AG08395 (cell line): ENCODE measurements around the gene ACAA2.

ENCODE experiments used
- DNase-seq: peaks from one replicate; pipeline ENCODE4 v3.0.0; 2012; ENCODE audit warnings: mixed read lengths, low spot score

ACAA2 gene

GRCh38 chr18:49739275-49739674 is 74.1 kb downstream of the ACAA2 start:
- DNase-seq: no peak

GRCh38 chr18:49738721-49739120 is 74.6 kb downstream of the ACAA2 start:
- no peak for DNase-seq

GRCh38 chr18:49734836-49735235 is 78.5 kb downstream of the ACAA2 start:
- no peak for DNase-seq

GRCh38 chr18:49733896-49734585 is 79.3 kb downstream of the ACAA2 start:
- no peak for DNase-seq

GRCh38 chr18:49733321-49733720 is 80.0 kb downstream of the ACAA2 start:
- no peak for DNase-seq
